SK-N-SH (cell line): Measurements from ENCODE around the gene ZNF609. TPM values are rescaled to one million over a fixed set of nuclear protein-coding genes. Genes with fewer than 3 reads are reported as not detected.

Source experiments
- CTCF ChIA-PET: fragments of 300-600, 350-600 bp; formaldehyde crosslinking; extraction: SDS; loops from one replicate; lab custom pipeline; 2021; lab: Yijun Ruan, JAX
- POLR2A ChIA-PET: fragments of 350-600 bp; sonication (Branson Sonifier 250); formaldehyde crosslinking; extraction: SDS; loops from one replicate; lab custom pipeline; 2020; ENCODE audit warnings: antibody characterized with exemption, inconsistent platforms; lab: Yijun Ruan, JAX
- DNase-seq: peaks from one replicate; pipeline ENCODE4 v3.0.0; 2012
- H2AFZ ChIP-seq: fragments of 200-600 bp; sonication (generic); 2 replicates; pipeline ENCODE4 v1.8.1; 2016; ENCODE audit warnings: antibody characterized with exemption, mild to moderate bottlenecking, low read depth
- H3F3A ChIP-seq: fragments of 200-600 bp; sonication (generic); replicated peaks from 2 replicates; pipeline ENCODE3; 2016; ENCODE audit warnings: antibody characterized with exemption, mild to moderate bottlenecking; ENCODE audit not compliant: insufficient read depth
- H3K27ac ChIP-seq, 2 experiments: fragments of 200-500 bp in 1 of 2; fragments of 200-600 bp in 1 of 2; sonication (Bioruptor generic) in 1 of 2; sonication (generic), shearing (Covaris generic) in 1 of 2; 2 replicates each; pipeline versions ENCODE4 v1.5.1 to v1.6.1; 2014 to 2016; ENCODE audit warnings: low read depth in 2 of 2, inconsistent platforms in 1 of 2, low read length in 1 of 2, mild to moderate bottlenecking in 1 of 2, mixed read lengths in 1 of 2
- H3K27me3 ChIP-seq: fragments of 200-600 bp; sonication (generic), shearing (Covaris generic); 2 replicates; pipeline ENCODE4 v1.6.1; 2016; ENCODE audit warnings: mixed run types; ENCODE audit not compliant: insufficient read depth
- H3K36me3 ChIP-seq, 2 experiments: fragments of 200-500 bp in 1 of 2; fragments of 200-600 bp in 1 of 2; sonication (Bioruptor generic) in 1 of 2; sonication (generic) in 1 of 2; replicated peaks in 1 of 2; 2 replicates each; pipeline versions ENCODE3 to v1.5.1; 2014 to 2016; ENCODE audit warnings: low read length in 1 of 2, mild to moderate bottlenecking in 1 of 2; ENCODE audit not compliant: insufficient read depth in 2 of 2, control insufficient read depth in 1 of 2
- H3K4me1 ChIP-seq, 2 experiments: fragments of 200-500 bp in 1 of 2; fragments of 200-600 bp in 1 of 2; sonication (Bioruptor generic) in 1 of 2; sonication (generic), shearing (Covaris generic) in 1 of 2; 2 replicates each; pipeline versions ENCODE4 v1.5.1 to v1.6.1; 2014 to 2016; ENCODE audit warnings: low read depth in 1 of 2, low read length in 1 of 2, mixed run types in 1 of 2; ENCODE audit not compliant: insufficient read depth in 2 of 2, control insufficient read depth in 1 of 2
- H3K4me2 ChIP-seq: fragments of 200-600 bp; sonication (generic), shearing (Covaris generic); 2 replicates; pipeline ENCODE4 v1.6.1; 2017; ENCODE audit warnings: mixed run types
- H3K4me3 ChIP-seq, 2 experiments: fragments of 200-500 bp in 1 of 2; fragments of 200-600 bp in 1 of 2; sonication (Bioruptor generic) in 1 of 2; sonication (generic), shearing (Covaris generic) in 1 of 2; 2 replicates each; pipeline versions ENCODE4 v1.5.1 to v1.8.1; 2014 to 2016; ENCODE audit warnings: low read depth in 2 of 2, inconsistent platforms in 1 of 2, low read length in 1 of 2, mild to moderate bottlenecking in 1 of 2, mixed read lengths in 1 of 2, moderate library complexity in 1 of 2
- H3K79me2 ChIP-seq: fragments of 200-600 bp; sonication (generic); 2 replicates; pipeline ENCODE4 v1.8.1; 2017; ENCODE audit warnings: mild to moderate bottlenecking; ENCODE audit not compliant: insufficient read depth
- H3K9ac ChIP-seq: fragments of 200-600 bp; sonication (generic); 2 replicates; pipeline ENCODE4 v1.6.1; 2017; ENCODE audit warnings: mixed run types
- H3K9me2 ChIP-seq: fragments of 200-600 bp; sonication (generic); 2 replicates; pipeline ENCODE4 v1.6.1; 2017; ENCODE audit warnings: mixed run types
- H3K9me3 ChIP-seq: fragments of 200-600 bp; sonication (generic); 2 replicates; pipeline ENCODE4 v1.6.1; 2017; ENCODE audit warnings: mixed run types, mild to moderate bottlenecking, moderate library complexity
- H4K20me1 ChIP-seq: fragments of 200-600 bp; sonication (generic); 2 replicates; pipeline ENCODE4 v1.6.1; 2017; ENCODE audit warnings: mild to moderate bottlenecking, mixed run types; ENCODE audit not compliant: insufficient read depth
- CHD2 ChIP-seq: fragments of 150-350 bp; IDR thresholded peaks from 2 replicates; pipeline ENCODE4 v1.6.1; 2018; ENCODE audit warnings: low read length; ENCODE audit not compliant: partially characterized antibody
- ELF1 ChIP-seq: IDR thresholded peaks from 2 replicates; pipeline ENCODE4 v1.4.0; 2012
- EP300 ChIP-seq, 2 experiments: IDR thresholded peaks; 2 replicates each; pipeline versions ENCODE4 v1.4.0 to v1.6.1; 2012; ENCODE audit warnings: borderline replicate concordance in 1 of 2, low read depth in 1 of 2, low read length in 1 of 2
- JUND ChIP-seq: IDR thresholded peaks from 2 replicates; pipeline ENCODE4 v1.4.0; 2012
- POLR2AphosphoS5 ChIP-seq: IDR thresholded peaks from 2 replicates; pipeline ENCODE4 v1.6.1; 2012; ENCODE audit warnings: low read depth, low read length
- RCOR1 ChIP-seq: fragments of 150-350 bp; IDR thresholded peaks from 2 replicates; pipeline ENCODE4 v1.6.1; 2017; ENCODE audit warnings: antibody characterized with exemption, low read length
- REST ChIP-seq: IDR thresholded peaks from 2 replicates; pipeline ENCODE4 v1.6.1; 2012; ENCODE audit warnings: mild to moderate bottlenecking, low read depth, low read length, moderate library complexity
- YY1 ChIP-seq: IDR thresholded peaks from 2 replicates; pipeline ENCODE4 v1.4.0; 2012; ENCODE audit warnings: low read depth, mild to moderate bottlenecking
- WGBS: methylation state at CpG from one replicate; pipeline ENCODE4 v1.1.6; 2017; ENCODE audit warnings: low lambda C conversion rate; 5-methylcytosine and 5-hydroxymethylcytosine counted together
- polyA plus RNA-seq, 3 experiments: library from polyadenylated mRNA; depleted of rRNA; stranded (reverse); fragments of >200 nt; gene quantifications; 2 replicates each; pipeline ENCODE4 v1.2.3, GENCODE V29; 2012
- TF ChIP-seq, protein P1 (sequence below): IDR thresholded peaks from 2 replicates; pipeline ENCODE4 v1.4.0; 2012; ENCODE audit warnings: low read depth, borderline replicate concordance
- TF ChIP-seq, protein P2 (sequence below): fragments of 200-600 bp; sonication (generic); IDR thresholded peaks from 2 replicates; pipeline ENCODE4 v1.6.1; 2017; ENCODE audit warnings: antibody characterized with exemption, mild to moderate bottlenecking, moderate library complexity

Gene ZNF609
- polyA plus RNA-seq, 1 of the 3 experiments (the other 2 are of a cell fraction) = 12.6 TPM

GRCh38 chr15:64717130-64717529 lies 256.8 kb downstream of the ZNF609 start:
- Histone ChIP-seq H3K9me3 (no peaks in the 10 kb centered on the region), H3F3A (no peaks in the 10 kb centered on the region), H3K27me3 (no peaks in the 10 kb centered on the region), H4K20me1 (no peaks in the 10 kb centered on the region), H3K9ac (no peak overlapping the region), H3K9me2 (no peaks in the 10 kb centered on the region), H2AFZ (no peak overlapping the region), H3K4me1 (no peaks in the 10 kb centered on the region; a peak in 1 of 4 replicates), H3K79me2 (no peaks in the 10 kb centered on the region), H3K4me2 (no peak overlapping the region), H3K36me3 (no peaks in the 10 kb centered on the region), H3K27ac (no peak overlapping the region), H3K4me3 (no peak overlapping the region)
- no peak for DNase-seq
- CTCF ChIA-PET = interaction anchor here (1.0 to 3.6 kb wide), 5 partner anchors 11 to 93 kb away, joined by 4 to 29 read pairs (median 11); no protein-coding TSS in a partner anchor
- TF ChIP-seq REST (no peak), CHD2 (no peak), RCOR1 (no peak), JUND (no peak), ELF1 (no peak), YY1 (no peak), EP300 (IDR thresholded peaks at IDR 0.05; ENCODE audit: borderline replicate concordance in 1 of 2, low read depth in 1 of 2, low read length in 1 of 2) (no peak), POLR2AphosphoS5 (no peak)
- TF ChIP-seq, protein P1, sequence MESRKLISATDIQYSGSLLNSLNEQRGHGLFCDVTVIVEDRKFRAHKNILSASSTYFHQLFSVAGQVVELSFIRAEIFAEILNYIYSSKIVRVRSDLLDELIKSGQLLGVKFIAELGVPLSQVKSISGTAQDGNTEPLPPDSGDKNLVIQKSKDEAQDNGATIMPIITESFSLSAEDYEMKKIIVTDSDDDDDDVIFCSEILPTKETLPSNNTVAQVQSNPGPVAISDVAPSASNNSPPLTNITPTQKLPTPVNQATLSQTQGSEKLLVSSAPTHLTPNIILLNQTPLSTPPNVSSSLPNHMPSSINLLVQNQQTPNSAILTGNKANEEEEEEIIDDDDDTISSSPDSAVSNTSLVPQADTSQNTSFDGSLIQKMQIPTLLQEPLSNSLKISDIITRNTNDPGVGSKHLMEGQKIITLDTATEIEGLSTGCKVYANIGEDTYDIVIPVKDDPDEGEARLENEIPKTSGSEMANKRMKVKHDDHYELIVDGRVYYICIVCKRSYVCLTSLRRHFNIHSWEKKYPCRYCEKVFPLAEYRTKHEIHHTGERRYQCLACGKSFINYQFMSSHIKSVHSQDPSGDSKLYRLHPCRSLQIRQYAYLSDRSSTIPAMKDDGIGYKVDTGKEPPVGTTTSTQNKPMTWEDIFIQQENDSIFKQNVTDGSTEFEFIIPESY = no peak
- TF ChIP-seq, protein P2, sequence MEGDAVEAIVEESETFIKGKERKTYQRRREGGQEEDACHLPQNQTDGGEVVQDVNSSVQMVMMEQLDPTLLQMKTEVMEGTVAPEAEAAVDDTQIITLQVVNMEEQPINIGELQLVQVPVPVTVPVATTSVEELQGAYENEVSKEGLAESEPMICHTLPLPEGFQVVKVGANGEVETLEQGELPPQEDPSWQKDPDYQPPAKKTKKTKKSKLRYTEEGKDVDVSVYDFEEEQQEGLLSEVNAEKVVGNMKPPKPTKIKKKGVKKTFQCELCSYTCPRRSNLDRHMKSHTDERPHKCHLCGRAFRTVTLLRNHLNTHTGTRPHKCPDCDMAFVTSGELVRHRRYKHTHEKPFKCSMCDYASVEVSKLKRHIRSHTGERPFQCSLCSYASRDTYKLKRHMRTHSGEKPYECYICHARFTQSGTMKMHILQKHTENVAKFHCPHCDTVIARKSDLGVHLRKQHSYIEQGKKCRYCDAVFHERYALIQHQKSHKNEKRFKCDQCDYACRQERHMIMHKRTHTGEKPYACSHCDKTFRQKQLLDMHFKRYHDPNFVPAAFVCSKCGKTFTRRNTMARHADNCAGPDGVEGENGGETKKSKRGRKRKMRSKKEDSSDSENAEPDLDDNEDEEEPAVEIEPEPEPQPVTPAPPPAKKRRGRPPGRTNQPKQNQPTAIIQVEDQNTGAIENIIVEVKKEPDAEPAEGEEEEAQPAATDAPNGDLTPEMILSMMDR = no peak
- WGBS = 97% methylated on average over 7 of the region's 7 CpGs
- POLR2A ChIA-PET = no interaction called here
